AG09309 (cell line): Measurements from ENCODE around the gene PEX10.

Experiments used
- DNase-seq: peaks from one replicate; pipeline ENCODE4 v3.0.0-alpha.2; 2010; ENCODE audit warnings: low read depth
- H3K4me3 ChIP-seq: 2 replicates; pipeline ENCODE4 v1.5.1; 2011; ENCODE audit warnings: mild to moderate bottlenecking, low read depth, low read length, moderate library complexity; ENCODE audit not compliant: control insufficient read depth
- TF ChIP-seq, protein P1 (sequence below): IDR thresholded peaks from 2 replicates; pipeline ENCODE4 v1.5.1; 2011; ENCODE audit warnings: mild to moderate bottlenecking, low read depth, low read length, inconsistent platforms; ENCODE audit not compliant: insufficient read depth, control insufficient read depth; ENCODE audit errors: missing control alignments

PEX10 gene

DNA sequence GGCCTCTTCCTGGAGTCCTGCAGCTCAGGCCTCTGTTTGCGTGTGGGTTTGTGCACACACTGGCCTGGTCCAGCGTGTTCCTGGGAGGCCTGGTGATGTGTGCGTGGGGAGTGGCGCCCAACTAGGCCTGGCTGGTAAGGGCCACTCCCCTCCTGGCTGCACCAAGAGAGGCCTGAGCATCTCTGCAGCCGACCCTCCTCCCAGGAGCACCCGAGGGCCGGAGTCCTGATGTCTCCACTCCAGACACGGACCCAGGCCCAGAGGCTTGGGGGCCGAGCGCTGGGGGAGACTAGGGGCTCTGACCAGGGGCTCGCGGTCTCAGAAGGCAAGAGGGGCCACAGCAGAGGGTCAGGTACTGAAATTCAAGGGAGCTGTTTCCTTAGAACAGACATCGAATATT, 54.3 kb downstream of the PEX10 start:
- no peak overlapping the region for H3K4me3 ChIP-seq
- no peak for DNase-seq
- TF ChIP-seq, protein P1, sequence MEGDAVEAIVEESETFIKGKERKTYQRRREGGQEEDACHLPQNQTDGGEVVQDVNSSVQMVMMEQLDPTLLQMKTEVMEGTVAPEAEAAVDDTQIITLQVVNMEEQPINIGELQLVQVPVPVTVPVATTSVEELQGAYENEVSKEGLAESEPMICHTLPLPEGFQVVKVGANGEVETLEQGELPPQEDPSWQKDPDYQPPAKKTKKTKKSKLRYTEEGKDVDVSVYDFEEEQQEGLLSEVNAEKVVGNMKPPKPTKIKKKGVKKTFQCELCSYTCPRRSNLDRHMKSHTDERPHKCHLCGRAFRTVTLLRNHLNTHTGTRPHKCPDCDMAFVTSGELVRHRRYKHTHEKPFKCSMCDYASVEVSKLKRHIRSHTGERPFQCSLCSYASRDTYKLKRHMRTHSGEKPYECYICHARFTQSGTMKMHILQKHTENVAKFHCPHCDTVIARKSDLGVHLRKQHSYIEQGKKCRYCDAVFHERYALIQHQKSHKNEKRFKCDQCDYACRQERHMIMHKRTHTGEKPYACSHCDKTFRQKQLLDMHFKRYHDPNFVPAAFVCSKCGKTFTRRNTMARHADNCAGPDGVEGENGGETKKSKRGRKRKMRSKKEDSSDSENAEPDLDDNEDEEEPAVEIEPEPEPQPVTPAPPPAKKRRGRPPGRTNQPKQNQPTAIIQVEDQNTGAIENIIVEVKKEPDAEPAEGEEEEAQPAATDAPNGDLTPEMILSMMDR: no peak

DNA sequence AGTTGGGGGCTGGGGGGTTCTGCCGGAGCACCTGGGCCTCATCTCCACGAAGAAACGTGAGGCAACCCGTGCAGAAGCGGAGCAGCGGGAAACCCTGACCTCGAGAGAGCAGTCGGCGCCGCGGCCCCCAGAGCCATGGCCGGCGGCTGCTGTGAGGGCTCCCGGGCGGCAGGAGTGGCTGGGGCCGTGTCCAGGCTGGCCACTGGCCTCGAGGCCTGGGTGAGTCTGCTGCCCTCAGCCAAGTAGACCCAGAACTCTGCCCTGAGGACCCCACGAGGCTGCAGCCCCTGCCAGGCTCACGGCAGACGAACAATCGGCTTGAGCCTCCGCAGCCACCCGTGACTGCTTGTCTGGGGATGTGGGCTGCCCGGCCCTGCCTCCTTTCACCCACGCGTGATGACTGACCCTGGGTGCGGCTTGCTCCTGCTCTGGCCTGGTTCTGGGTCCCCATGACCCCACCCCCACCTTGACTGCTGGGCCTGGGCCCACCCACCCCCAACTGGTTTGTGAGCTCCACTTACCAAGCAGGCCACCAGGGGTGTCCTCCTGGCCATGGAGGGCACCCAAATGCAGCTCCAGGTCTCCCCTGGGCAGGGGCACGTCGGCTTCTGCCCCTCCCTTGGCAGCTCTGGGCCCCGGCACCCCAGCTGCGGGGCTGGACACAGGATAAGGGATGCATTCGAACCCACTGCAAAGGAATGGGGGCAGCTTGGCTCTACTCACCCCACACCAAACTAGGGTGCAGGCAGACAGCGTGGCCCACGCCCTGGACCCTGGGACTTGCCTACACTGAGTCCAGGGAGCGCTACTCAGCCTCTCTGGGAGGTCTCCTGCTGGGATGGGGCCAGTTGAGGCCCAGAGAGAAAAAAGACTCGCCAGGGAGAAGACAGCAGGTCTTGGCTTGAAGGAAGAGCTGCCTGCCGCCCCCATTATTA, 55.2 kb downstream of the PEX10 start:
- no peak for DNase-seq
- TF ChIP-seq, protein P1: no peak
- no peak overlapping the region for H3K4me3 ChIP-seq

DNA sequence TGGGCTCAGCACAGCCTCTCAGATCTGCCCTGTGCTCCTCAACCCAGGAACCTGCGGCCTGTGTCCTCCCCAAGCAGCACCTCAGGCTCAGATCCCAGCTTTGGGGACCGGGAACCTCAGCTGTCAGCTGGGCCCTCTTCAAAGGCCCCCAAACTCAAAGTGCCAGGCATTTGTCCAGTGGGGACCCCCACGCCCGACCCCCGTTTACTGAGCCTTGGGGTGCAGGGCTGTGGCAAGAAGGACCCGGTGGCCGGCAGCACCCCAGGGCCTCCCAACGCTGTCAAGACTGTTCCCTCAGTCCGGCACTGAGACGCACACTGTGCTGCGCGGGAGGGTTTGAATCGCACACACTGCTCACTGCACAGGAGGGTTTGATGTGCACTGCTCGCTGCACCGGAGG, 56.0 kb downstream of the PEX10 start:
- TF ChIP-seq, protein P1: no peak
- no peak overlapping the region for H3K4me3 ChIP-seq

DNA sequence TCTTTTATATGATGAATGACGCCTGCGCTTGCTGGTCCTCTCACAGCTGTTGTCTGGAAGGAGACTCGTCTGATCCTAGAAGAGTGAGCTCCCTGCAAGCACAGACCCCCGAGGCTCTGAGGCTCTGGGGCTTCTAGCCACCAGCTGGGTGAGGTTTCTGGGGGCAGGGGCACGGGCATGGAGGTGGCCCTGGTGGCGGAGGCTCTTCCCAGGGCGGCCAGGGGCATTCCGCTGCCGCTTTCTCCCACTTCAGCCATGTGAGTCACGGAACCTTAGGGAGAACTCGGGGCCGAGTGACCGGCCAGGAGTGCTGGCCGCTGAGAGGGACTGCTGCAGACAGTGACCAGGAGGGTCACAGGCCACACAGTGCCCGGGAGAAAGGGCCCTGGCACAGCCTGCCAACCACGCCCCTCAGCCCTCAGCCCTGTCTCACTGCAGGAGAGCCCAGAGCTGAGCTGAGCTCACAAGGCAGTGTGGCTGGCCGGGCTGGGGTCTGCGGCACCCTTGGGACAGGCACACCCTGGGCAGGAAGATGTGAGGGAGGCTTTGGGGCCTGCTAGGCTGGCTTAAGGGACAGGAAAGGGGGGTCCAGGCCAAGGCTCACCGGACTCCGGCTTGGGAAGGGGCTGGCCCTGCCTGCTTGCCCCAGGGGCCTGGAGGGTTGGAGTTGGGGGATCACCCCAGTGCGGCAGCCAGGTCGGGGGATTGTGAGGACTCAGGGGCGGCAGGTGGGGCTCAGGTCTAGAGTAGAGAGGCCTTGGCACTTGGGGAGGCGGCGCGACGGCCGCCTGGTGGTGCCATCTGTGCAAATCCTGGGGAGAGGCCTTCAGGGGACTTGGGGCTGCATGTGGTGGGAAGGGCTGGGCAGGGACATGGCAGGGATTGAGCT, 56.7 kb downstream of the PEX10 start:
- no peak overlapping the region for H3K4me3 ChIP-seq
- DNase-seq: no peak
- TF ChIP-seq, protein P1: no peak

More for the DNA sequence above, 56.0 kb downstream of the PEX10 start:
- no peak for DNase-seq

DNA sequence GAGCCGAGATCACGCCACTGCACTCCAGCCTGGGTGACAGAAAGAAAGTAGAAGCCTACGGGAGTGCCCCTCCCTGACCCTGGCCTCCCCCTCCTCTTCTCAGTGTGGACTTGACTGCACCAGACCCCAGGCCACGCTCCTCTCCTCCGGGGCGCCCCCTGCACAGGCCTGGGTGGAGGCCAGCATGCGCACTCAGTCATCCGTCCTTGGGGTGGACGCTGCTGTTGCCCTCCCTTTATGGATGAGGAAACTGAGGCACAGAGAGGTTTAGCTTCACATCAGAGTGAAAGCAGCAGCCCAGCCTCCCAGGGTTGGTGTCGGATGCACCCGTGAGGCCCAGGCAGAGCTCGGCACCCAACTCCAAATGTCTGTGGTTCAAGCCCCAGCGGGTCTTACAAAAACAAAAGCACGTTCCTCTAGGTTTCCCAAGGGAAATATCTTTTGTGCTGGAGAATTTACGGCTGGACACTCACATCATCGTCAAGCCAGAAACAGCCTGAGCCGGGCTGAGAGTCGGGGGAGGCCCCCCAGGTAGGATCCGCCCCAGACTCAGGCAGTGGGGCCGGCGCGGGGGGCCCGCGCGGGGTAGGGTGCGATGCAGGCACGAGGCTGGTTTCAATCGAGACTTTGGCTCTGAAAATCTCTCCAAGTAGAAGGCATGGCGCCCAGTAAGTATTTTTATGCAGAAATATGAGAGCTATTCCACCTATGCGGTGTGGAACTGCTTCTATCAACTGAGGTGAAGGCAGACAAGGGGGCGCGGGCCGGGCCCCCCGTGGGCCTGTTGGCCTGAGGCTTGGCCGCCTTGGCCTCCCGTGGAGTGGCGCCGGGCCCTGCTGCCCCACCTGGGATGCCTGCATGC, 57.6 kb downstream of the PEX10 start:
- TF ChIP-seq, protein P1: no peak
- no peak for DNase-seq
- no peak overlapping the region for H3K4me3 ChIP-seq
